Activated CD8-positive, alpha-beta memory T cell treated with anti-CD3 and anti-CD28 coated beads for 1 hour (primary cell): Measurements from ENCODE around the gene LDB3.

Experiments
- DNase-seq, 2 donors: peaks; one replicate each; pipeline ENCODE4 v3.0.0-alpha.2; 2020; ENCODE audit warnings: low read depth in 1 of 2; ENCODE audit errors: extremely low read depth in 1 of 2

LDB3 gene

DNA sequence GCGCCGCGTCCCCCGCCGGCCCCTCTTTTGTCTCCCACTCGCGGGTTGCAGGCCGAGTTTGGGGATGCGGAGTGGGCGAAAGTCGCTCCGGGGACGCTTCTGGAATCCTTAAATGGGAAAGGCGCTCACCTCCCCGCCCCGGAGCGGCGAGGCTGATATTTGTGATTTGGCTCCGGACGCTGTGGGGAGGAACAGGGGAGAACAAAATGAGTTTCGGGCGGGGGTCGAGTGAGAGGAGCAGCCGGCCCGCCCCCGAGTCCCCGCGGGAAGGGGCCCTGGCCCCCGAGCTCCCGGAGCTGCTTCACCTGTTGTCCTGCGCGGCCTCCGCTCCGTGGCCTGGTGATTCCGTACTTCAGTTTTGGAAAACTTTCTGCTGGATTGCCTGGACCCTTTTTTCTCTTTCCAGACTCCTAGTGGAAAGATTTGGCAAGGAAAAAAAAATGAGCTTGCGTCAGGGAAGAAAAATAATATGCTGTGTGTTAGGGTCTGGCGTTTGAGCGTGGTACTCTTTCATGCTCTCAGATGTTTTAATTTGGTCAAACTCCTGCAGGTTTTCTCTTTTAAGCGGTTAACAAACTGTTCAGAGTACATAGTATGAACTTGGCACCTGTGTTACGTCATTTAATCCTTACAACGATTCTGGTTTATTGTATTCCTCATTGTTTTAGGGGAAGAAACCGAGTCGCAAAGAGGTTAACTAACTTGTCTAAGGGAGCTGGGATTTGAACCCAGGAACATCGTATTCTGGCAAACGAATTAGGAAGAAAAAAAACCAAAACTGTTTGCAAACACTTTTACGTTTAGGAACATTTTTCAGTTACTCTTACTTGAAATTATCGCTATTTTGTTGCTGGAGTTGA lies 89.0 kb downstream of the LDB3 start:
- DNase-seq = peak in 1 of 2 donors; percentile 2

DNA sequence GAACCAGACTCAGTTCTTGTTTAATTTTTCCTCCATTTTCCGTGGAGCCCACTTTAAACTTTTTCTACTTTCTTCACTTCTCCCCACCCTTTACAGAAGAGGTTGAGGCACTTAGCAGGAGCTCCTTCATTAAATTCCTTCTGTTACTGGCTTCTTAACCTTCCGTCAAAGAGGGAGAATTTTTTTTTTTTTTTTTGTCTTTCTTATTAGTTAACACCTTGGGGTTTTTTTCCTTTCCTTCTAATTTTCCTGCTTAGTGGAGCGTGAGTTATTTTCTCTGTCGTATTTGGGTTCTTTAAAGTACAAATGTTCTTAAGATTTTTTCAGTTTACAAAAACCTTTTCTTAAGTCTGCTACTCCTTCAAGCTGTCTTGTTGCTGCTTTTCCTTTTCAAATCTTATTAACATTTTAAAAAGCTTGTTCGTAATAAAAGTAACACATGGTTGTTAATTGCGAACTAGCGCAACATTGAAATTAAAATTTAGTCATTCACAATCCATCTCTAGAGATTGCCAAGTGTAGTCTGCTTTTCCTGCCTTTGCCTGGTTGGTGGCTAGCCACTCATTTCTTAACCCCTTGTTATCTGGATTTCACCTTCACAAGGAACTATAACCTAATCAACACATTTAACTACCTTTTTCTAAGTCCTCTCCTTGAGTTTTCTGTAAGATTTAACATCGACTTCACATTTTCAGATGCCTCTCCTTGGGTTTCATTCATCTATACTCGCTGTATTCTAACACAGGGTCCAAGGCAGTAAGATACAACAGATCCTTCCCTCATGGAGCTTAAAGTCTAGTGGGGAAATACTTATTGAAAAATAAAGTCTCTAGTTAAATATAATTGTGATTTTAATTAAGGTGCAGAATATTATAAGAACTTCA lies 90.1 kb downstream of the LDB3 start:
- no peak for DNase-seq

DNA sequence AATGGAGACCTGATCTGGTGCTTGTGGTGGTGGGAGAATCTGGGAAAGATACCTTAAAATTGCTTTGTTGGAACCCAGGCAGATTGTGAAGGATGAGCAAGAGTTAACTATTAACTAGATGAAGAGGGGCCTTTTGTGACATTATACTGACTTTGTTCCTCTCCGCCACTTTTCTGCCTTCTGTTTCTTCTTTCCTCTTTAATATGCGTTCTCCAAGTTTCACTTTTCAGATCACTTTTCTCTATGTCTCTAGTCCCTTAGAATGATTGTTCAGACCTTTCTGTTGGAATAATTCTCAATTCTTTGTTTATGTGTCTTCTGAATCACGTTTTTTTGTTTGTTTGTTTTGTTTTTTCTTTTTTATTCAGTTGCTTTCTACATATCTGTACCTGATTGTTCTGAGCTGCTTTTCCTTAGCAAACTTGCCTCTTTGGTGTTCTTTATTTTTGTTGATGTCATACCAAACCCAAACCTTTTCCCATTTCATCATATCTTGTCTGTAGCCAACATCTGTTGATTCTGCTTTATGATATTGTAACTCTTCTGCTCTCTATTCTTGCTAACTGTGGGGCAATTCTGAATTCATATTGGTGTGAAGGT lies 90.9 kb downstream of the LDB3 start:
- DNase-seq = no peak

DNA sequence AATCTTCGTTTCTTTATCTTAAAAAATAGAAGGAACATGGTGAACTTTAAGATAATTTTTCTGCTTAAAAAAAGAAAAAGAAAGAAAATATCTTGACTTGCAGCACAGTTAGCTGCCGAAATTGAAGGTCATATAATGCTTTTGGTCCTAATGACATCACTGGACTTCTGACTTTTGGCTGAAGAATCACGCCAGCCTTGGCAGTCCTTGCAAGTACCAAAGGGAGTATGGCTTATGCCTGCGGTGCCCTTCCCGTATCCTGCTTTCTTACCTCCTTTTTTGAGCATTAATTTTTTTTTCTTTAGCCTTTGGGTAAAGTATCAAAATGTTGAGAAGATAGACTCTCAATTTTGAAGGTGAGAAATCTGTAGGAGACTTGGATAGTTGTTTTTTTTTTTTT lies 95.1 kb downstream of the LDB3 start:
- DNase-seq = no peak

DNA sequence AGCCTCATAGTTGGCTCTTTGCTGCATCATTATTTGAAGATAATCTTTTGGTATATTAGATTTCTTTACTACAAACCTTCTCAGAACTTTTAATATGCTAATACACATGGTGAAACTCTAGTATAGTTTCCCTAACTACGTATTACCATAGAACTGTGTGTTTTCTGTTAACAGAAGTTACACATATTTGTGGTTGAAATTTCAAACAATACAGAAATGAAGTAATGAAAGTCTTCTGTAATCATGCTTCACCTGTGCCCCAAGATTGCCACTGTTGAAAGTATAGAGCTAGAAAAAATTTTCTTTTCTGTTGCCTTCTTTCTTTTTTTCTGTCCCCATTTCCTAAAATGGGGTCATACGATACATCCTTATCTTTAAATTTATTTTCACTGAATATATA lies 97.2 kb downstream of the LDB3 start:
- no peak for DNase-seq

DNA sequence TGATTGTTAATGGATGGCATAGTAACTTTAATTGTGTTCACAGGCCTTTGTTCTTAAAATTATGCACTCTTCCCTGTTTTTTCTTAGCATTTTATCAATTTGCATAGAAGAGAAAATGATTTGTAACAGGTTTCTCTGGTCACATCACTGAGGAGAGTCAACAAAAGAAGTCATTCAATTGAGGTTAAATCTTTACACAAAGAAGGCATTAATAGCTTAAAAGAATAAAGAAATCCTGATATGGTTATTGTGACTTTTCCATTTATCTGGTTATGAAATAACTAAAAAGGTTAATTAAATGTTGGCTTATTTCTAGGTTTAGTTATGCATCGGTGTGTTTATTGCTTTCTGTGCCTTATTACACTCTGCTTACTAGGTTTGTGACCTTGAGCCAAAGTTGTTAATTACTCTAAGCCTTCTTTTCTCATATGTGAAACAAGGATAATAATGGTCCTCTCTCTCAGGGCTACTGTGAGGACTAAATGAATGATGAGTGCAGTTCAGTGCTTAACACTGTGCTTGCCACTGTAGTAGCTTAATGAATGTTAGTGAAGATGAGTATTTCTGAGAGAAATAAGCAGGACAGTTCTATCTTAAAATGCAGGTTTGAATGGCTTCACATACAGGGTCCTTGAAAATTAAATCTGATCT lies 100.2 kb downstream of the LDB3 start:
- DNase-seq = no peak

DNA sequence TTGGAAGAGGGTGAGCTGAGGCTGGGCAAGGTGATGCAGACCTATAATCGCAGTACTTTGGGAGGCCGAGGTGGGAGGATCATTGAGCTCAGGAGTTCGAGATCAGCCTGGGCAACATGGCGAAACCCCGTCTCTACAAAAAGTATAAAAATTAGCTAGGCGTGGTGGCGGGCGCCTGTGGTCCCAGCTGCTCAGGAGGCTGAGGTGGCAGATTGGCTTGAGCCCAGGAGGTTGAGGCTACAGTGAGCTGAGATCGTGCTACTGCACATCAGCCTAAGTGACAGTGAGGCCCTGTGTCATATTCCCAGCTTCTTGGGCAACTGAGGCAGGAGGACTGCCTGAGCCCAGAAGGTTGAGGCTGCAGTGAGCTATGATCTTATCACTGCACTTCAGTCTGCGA lies 101.7 kb downstream of the LDB3 start:
- no peak for DNase-seq

DNA sequence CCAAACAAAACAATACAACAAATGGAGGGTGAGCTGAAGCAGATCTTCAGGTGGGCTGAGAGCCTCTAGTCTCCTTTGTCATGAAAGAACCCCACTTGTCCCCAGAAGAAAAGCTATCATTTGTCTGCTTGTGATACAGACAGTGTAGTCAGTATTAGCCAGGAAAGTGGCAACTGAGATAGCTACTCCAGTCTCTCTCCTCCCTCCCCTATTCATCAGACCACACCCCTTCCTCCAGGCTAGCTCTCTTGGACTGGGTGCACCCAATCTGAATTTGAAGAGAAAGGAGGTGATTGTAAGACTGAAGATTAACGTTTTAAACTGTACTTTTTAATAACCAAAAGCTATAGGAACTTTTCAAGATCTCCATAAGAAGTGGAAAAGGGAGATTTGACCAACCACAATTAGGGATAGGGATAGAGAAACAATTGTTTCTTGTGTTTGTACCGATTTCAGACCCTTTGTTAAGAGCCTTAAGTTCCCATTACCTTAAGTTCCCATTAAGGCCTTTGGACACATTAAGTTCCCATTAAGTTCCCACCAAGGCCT lies 102.2 kb downstream of the LDB3 start:
- DNase-seq = no peak

DNA sequence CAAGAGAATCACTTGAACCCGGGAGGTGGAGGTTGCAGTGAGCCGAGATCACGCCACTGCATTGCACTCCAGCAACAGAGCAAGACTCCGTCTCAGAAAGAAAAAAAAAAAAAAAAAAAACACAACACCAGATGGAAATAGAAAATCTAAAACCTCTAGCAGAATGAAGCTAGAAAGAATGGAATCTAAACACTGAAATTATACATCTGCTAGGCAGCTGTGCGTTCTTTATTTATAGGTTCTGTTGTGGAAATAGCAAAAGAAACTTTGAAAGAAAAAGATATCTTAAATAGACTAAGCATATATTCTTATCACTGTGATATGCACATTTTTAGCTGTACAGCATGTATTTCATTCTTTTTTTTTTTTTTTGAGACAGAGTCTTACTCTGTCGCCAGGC lies 105.2 kb downstream of the LDB3 start:
- no peak for DNase-seq

DNA sequence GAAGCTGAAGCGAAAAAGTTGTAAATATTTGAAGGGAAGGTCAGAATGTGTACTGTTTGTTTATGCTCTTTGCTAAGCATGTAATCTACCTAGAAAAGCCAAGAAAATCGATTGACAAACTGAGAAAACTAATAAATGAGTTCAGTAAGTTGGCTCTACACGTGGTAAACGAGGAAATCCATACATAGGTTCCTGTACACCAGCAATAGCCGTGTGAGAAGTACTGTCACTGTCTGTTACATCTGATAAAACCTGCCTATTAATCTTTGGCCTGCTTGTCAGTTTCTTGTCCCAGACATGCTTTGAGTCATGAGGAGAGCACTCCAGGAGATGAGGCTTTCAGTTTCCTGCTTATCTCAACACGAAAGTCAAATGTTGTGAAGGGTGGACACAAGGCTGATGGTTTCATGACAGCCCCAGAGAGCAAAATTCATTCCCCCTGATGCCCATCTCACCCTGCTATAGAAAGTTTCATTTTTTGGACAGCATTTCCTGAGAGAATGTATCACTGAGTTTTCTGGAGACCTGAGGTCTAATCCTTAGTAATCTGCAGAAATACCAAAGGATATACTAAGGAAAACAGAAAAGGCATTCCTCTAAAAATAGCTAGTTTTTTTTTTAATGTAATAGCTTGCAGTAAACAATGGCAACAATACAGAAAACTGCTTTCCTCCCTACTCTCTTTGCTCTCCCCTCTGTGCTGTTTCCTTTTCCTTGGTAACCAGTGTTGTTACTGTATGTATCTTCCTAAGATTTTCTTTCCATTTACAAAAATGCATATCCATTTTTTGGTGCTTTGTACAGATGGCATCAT lies 107.0 kb downstream of the LDB3 start:
- no peak for DNase-seq

DNA sequence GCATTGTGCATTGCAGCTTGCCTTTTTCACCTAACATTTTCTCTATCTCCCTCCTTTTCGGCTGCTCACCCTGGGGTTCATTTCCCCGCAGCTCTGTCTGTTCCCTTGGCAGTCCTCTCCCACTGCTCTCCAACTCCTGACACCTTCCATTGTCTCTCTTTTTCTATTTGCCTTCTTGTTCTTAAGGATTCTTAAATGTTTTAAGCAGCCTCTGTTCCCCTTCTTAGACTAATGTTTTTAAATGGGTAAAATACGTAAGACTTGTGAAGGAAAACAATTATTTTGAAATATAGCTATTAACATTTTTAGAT lies 107.5 kb downstream of the LDB3 start:
- no peak for DNase-seq

DNA sequence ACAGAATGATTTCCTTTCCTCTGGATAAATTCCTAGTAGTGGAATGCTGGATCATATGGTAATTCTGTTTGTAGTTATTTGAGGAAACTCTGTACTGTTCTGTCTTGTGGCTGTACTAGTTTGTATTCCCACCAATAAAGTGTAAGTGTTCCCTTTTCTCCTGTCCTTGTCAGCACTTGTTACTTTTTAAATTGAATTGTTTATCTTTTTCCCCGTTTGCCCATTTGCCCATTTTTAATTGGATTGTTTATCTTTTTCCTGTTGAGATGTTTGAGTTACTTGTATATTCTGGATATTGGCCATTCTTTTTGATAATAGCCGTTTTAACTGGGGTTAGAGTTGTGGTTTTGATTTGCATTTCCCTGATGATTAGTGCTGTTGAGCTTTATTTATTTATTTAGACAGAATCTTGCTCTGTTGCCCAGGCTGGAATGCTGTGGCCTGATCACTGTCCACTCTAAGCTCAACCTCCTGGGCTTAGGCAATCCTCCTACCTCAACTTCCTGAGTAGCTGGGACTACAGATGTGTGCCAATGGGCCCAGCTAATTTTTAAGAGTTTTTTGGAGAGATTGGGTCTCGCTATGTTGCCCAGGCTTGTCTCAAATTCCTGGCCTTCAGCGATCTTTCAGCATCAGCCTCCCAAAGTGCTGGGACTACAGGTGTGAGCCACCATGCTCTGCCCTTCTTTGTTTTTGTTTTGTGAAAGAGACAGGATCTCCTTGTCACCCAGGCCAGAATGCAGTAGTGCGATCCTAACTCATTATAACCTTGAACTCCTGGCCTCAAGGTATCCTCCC lies 111.1 kb downstream of the LDB3 start:
- no peak for DNase-seq

DNA sequence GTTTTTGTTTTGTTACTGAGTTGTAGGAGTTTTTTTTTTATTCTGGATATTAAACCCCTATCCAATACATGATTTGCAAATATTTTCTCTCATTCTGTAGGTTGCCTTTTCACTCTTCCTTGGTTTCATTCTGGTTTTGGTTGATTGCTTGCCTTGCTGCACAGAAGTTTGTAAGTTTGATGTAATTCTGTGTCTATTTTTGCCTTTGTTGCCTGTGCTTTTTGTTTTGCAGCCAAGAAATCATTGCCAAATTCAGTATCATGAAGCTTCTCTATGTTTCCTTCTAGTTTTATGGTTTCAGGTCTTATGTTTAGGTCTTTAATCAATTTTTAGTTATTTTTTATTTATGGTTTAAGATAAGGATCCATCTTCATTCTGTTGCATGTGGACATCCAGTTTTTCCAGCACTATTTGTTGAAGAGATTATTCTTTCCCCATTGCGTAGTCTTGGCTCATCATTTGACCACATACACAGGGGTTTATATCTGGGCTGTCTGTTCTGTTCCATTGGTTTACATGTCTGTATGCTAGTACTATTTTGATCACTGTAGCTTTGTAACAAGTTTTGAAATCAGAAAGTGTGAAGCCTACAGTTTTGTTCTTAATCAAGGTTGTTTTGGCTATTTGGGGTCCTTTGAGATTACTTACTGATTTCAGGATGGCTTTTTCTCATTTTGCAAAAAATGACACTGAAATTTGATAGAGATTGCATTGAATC lies 114.5 kb downstream of the LDB3 start:
- no peak for DNase-seq

DNA sequence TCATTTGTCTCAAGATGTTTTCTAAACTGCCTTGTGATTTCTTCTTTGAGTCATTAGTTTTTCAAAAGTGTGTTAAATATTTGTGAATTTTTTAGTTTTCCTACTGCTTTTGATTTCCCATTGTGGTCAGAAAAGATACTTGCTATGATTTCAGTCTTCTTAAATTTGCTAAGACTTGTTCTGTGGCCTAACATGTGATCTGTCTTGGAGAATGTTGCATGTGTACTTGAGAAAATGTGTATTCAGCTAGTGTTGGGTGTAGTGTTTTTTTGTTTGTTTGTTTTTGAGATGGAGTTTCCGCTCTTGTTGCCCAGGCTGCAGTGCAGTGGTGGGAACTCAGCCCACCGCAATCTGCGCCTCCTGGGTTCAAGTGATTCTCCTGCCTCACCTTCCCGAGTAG lies 116.7 kb downstream of the LDB3 start:
- DNase-seq = no peak
